CD4-positive, alpha-beta T cell treated with Interleukin-17A for 1 hour (primary cell): ENCODE measurements around the gene DHH.
"Not testable (repeated sequence)": the region's sequence is repeated elsewhere in the genome, so short reads cannot be mapped to it uniquely, and the experiment has no call there.

Experiments used
- DNase-seq: peaks from one replicate; pipeline ENCODE4 v3.0.0-alpha.2; 2020

Gene DHH

DNA sequence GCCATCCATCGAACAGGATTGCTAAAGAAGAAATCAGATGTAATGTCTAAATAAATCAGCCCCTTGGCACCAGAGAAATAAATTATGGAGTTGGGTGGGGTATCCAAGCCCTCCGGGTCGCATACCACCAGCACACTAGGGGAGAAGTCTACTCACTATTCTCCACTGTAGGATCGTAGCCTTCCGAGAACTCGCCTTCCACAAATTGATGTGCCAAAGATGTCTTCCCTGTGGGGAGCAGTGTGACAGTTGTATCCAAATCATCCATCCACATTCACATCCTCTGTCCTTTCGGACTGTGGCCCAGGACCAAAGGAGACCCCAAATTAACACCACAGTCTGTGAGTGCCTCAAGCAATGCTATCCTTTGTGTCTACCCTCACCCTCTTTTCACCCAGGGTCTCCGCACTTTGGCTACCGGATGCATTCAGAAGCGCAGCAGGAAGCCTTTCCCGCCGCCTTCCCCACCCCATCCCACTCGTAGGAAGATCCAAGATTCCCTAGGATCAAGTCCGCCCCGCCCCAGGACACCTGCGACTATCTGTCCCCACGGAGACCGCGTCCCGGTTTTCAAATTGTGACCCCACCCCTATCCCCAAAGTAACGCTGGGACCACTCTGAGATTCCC is 25.6 kb downstream of the DHH start:
- DNase-seq: no peak

DNA sequence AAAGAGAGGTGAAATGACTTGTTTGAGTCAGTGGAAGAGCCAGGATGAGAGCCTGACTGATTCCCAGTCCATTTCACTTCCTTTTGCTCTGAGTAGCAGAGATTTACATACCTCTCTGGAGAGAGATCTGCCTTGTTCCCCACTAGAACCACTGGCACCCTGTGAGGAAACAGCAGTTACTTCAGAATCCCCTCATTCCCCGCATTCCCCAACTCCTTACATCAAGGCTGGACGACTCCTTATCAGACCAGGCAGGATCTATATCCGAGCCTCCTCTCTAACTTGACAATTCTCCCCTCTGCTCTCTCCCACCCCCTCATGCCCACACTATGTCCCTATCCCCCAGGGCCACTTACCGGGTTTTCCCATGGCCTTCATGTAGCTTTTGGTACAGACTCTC is 28.5 kb downstream of the DHH start:
- DNase-seq: no peak

DNA sequence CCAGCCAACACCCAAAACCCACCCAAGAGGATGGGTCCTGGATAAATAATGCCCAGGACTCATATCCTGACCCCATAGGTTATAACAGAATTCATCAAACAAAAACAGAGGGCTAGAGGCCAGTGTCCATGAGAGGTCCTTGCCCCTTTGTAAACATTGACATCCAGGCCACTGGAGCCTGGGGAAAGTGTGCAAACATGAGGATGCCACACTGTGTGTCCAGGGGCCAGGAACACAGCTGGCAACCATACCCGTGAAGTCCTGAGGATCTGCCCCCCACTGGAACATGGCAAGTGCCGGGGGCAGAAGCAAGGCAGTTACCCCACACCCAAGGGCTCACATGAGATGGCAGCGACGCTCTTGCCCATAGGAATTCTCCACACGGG is 29.8 kb downstream of the DHH start:
- no peak for DNase-seq

DNA sequence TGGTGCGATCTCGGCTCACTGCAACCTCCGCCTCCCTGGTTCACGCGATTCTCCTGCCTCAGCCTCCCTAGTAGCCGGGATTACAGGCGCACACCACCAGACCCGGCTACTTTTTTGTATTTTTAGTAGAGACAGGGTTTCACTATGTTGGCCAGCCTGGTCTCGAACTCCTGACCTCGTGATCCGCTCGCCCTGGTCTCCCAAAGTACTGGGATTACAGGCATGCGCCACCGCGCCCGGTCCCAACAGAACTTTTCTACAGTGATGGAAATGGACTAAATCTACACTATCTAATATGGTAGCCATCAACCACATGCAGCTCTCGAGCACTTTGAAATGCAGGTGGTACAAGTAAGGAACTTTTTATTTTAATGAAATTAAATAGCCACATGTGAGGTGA is 32.7 kb downstream of the DHH start:
- not testable (repeated sequence) for DNase-seq

DNA sequence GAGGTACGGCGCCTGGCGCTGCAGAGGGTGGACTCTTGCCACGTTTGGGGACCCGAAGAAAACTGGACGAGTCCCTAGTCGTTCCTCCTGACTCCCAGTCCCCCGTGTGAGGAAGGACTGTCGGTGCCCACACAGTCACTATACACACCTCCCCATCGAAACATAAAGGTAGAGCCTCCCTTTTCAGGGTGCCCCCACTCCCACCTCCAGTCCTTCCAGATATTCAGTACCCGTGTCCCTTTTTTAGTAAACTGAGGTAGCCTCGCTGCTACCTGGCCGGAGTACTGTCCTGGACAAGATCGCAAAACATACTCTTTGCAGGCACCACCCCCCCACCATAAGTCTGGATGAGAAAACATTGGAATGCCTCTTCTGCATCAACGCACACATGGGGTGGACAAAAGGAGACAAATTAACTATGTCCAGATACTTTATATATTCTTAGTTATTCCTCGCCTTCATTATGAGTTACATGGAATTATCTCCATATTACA is 33.4 kb downstream of the DHH start:
- DNase-seq: no peak

DNA sequence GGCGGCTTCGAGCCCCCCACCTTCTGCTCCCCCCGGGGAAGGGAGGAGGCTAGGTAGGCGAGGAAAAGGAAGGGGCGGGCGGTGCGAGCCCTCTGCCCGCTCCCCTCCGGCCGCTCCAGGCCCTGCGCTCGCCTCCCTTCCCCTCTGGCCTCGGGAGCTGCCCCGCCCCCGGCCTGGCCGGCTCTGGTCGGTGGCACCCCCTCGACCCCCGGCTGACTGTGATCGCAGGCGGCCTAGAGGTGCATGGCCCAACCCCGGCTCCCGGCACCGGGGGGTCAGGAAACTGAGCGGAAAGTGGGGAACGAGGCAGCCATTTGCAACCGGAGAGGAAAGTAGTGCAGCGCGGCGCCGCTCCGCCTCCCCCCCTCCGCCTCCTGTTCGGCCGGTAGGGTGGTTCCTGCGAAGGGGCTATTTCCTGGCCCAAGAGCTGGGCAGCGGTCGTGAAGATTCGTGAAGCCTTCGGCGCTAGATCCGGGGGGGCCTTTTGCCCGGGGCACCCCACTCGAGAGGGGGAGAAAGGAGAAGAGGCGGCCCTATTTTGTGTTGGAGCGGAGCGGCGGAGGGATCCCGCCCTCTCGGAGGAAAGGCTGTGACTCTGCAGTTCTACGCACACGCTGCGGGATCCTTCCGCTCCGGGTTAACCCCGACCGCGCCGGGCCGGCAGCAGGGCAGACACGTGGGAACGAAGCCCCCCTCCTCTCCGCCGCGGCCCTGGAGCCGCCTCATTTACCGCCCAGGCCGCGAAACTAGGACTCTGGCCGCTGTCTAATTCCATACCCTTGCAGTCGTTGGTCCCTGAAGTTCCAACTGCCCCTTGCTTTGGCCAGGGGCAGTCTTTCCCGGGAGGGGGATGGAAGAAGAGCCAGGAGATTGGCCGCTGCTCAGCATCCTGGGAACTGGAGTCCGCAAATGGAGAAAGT is 34.1 kb downstream of the DHH start, which contains the start of gene KMT2D:
Gene KMT2D (minus strand): TSS at position 558 of the 920 bp plus-strand sequence. CDS start 5,470 bp downstream, outside the sequence.
- peak; percentile 91 for DNase-seq

DNA sequence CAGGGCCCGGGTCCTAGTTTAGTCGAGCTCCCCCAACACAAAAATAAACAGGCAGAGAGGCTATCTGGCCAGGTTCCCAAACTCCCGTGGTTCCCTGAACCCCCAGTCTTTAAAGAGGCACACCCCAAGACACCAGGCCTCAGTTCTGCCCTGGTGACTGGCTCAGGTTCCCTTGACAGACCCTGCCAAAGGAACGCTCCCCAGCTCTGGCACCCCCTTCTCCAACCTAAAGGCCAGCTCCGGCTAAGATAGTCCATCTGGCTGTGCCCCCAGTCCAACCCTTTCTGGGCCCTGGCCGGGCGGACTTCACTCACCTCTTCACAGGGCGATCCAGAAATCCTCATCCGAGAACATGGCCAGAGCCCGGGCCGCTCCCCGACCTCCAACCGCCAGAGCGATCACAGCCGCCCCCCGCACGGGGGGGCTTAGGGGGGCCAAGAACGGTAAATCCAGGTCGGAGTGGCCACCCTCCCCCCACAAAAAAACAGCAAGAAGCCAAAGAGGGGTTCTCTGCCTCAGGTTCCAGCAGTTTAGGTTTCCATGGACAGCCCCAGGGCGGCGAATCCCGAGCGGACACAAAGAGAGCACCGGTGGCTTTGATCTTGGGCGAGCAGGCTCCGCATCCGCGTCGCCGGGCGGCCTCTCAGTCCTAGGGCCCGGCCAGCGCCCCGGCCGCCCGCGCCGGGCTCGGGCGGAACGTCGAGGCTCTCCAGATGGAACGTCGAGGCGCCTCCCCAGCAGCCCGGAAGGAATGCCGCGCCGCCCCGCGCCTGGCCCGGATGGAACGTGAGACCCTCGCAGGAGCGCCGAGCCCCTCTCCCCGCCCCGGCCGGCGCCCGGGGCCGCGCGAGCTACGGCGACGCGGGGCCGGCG is 35.1 kb downstream of the DHH start:
- no peak for DNase-seq

DNA sequence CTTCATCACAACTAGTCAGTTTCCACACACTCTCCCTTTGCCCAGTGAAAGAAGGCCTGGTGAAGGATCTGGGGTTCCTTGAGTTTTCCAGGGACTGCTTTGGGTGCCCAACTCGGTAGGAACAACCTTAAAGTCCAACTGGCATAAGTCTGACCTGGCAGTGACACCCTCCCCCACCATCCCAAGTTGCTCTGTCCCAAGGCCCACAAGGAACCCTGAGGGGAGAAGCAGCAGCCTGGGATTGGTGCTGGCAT is 35.6 kb downstream of the DHH start:
- no peak for DNase-seq

DNA sequence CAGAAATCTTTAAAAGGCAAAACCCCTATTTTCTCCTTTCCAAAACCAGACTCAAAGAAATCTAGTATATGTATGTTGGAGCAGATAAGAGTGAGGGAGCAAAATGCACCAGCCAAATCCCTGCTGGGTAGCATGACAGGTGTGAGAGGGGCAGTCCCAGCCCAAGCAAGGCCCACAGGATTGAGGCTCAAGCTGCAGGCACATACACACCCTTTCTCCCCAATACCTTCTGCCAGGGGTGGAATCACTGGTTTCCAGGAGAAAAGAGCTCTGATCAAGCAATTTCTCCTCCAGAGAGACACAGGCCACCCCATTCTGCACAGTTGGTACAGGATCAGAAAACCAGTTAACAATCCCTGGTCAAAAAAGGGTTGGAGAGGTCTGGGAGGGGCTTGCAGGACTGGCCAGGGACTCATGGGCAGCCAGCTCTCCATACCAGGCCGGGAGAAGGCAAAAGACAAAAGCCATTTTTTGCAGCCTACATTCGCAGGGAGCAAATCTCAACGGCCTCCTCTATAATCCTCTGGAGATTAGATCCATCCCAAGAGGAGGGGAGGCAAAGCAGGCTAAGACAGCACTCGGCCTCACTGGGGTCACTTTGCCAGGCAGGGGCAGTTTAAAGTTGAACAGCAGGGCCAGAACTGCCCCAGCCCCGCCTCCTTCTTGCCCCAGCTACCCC is 36.1 kb downstream of the DHH start:
- no peak for DNase-seq

DNA sequence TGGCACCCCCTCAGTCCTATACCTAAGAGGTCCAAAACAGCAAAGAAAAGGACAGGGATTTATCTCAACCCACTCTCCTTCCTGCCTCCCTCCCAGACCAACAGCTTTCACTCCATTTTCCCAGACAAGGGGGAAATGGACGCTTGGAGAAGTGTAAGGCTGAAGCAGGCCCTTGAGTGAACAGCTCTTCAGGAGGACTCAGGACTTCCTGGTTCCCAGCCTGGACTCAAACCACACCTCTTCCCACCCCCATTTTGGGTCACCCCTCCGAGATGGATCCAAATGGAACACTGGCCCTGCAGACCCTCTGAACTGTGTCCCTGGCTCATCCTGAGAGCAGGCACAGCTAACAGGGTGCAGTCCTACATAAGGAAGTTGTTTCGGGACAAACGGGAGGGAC is 36.7 kb downstream of the DHH start:
- DNase-seq: no peak

DNA sequence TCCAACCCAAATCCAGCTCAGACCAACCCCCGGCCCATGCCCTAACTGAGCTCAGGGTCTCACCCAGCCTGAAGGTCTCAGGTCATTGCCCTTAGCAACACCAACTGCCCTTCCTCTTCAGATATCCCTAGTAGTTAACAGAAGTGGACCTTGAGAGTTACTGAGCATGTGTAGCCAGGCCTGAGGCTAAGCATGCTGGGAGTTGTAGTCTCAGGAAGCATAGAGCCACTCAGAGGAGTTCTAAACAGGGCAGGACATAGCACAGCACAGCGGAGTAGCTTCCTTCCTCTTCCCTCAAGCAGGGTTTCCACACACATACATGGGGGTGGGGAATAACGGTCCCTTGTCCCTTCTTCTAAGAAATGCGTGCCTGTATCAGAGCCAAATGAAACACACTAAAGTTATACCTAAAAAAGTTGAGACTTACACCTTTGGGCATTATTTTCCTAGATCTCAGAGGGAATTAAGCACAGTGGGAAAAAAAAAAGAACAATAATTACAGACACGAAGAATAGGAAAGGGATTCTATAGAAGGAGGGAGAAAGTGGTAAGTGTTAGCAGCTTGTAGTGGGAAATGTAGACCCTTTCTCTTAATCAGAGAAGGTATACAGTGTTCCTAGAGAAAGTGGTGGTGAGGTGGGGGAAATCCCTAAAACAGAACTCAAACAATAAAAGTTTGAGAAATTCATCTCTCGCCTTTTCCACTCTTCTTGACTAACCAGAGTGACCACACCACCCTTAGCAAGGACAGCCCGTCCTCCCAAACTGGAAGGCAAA is 38.4 kb downstream of the DHH start:
- DNase-seq: peak; percentile 80

DNA sequence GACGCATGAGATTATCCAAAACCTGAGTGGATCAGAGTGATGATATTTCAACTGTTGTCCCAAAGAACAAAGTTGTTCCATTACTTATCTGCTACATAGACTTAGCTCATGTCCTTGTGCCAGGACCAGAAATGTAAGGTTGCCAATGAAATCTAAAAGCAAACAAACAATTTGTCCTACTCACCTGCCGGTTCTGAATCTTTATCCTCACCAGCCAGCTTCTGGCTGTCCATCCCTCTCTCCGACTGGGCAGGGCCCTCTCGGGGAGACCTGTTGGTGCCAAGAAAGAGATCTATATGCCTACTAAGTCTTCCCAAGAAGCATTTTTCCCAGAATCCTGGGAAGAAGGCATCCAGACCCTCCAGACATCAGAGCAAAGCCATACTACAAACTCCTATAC is 39.5 kb downstream of the DHH start:
- DNase-seq: no peak

DNA sequence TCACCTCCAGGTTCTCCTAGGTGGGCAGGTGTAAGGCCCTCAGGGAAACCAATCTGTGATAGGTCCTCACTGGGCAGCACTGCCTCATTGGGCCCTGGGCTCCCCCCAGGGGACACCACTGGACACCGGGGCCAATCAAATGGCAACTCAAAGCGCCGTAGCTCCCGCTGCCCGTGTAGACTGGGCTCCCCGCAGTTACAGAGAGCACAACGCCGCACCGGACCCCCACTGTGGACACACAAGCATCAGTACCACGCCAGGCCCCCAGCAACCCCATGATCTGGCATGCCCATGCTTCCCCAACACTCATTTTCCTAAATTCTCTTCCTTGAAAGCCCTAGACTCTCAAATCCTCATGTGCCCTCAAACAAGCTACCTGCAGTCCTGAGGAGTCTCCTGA is 40.1 kb downstream of the DHH start:
- no peak for DNase-seq

DNA sequence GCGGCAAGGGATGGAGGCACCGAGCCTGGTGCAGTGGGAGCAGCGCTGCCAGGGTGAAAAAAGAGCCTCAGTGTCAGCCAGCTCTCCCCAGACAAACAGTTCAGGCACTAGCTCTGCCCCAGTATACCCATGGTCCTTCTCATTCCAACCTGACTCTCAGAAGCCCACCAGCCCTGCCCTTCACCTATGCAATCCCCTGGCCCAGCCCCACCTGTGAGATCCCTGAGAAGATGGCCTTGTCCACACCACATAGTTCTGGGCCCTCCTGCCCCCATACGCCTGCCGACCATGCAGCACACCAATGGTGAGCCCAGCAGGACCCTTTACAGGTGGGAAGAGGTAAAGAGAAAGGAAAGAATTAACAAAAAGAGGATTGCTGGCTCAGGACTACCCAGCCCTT is 40.5 kb downstream of the DHH start:
- DNase-seq: no peak

DNA sequence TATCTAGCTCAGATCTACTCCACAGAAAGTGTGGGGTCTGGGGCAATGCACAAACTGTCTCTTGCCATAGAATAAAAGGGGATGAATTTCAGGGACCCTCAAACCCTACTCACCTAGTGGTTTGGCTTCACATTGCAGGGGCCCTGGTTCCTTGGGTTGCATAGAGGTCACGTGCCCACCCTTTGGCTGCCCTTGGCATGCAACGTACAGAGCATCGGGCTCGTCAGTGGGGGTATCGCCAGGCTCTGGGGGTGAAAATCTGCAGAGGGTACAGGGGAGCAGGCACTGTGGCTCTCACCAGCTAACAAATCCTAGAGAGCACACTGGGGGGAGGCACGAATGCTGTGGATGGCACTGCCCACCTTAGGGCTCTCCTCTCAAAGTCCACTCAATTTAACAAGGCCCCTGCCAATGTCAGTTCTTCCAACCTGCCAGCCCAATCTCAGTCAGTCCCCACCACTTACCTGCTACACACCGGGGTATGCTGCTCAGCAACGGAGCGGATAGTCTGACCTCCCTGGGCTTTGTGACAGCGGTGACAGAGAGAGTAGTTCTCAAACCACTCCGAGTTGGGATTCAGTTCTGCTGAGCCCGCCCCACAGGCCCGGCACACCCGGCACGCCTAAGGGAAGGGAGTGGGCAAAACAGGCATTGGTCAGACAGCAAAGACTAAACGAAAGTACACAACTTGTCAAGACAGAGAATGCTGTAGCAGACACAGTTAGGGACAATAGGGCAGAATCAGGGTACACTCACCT is 42.0 kb downstream of the DHH start:
- no peak for DNase-seq

DNA sequence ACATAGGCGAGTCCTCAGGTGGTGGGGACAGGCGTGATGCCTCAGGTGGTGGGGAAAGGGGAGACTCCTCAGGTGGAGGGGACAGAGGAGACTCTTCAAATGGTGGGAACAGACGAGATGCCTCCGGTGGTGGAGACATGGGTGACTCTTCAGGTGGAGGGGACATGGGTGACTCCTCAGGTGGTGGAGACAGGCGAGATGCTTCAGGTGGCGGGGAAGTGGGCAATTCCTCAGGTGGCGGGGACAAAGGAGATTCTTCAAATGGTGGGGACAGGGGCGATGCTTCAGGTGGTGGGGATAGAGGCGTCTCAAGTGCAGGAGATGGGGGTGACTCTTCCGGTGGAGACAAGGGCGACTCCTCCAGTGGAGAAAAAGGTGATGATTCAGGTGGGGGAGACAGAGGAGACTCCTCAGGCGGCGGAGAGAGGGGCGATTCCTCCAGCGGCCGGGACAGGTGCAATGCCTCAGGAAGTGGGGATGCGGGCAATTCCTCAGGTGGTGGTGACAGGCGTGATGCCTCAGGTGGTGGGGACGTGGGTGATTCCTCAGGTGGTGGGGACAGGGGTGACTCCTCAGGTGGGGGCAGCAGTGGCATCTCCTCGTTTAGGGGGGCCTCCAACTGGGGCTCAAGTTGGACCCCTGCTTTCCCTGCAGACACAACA is 42.7 kb downstream of the DHH start:
- DNase-seq: no peak

DNA sequence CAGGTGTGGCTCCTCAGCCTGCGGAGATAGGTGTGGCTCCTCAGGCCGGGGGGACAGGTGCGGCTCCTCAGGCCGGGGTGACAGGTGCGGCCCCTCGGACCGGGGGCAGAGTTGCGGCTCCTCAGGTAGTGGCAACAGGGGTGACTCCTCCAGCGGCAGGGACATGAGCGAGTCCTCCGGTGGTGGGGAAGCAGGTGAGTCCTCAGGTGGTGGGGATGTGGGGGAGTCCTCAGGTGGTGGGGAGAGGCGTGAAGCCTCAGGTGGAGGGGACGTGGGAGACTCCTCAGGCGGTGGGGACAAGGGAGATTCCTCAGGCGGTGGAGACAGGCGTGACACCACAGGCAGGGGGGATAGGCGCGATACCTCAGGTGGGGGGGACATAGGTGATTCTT is 43.2 kb downstream of the DHH start:
- DNase-seq: no peak

DNA sequence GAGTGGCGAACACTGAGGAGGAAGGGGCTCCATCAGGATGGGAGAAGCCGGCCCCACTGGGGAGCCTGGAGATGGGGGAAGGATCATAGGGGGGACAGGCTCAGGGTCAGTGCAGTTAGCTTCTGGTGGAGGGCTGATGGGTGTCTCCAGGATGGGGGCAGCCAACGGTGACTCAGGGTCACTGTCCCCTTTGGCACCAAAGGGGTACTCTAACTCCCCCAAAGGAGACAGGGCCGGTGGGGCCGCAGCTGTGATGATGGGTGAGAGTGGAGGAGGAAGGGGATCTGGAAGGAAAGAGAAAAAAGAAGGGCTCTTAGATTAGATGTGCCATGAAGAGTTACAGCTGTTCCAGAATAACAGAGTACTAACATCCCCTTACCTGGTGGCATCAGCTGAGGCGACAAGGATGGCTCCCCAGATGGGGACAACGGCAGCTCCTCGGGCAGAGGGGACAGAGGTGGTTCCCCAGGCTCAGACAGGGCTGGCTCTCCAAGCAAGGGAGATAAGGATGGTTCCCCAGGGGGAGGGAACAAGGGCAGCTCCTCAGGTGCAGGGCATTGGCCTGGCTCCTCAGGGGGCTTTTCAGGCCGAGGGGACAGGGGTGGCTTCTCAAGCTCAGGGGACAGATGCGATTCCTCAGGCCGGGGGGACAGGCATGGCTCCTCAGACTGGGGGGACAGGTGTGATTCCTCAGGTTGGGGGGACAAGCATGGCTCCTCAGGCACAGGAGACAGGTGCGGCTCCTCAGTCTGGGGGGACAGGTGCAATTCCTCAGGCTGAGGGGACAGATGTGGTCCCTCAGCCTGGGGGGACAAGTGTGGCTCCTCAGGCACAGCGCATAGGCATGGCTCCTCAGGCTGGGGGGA is 43.9 kb downstream of the DHH start:
- DNase-seq: no peak

DNA sequence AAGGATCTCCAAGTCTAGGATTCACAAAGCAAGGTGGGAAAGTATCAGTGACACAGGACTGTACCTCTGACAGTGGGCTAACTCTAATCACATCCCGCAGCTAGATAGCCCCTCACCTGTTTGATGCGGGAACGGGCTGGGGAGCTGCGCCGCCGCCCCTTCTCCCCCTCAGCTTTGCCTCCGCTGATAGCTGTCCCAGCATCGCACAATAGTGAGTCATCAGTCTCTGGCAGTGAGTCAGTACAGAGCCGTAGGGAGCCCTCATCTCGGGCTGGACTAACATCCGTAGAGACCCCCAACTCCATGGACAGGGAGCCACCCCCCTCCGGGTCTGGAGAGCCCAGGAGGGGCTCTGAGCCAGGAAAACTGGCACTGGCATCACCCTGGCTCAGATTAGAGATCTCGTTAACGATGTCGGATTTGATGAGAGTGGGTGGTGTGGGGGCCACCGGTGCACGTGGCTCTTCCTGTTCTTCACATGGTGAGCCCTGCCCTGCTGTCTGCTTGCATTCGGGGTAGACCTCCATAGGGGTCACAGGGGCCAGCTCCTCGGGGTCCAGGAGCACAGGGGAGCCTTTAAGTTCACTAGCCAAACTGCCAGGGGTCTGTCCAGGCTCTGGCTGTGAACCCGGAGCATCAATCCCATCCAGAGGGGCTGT is 44.9 kb downstream of the DHH start:
- DNase-seq: no peak
